Measurements from ENCODE around the gene UNC5C. TPM values are rescaled to one million over a fixed set of nuclear protein-coding genes. Genes with fewer than 3 reads are reported as not detected.

UNC5C gene
- total RNA-seq, 1 donor from 2014 or later = 12.0 TPM

DNA sequence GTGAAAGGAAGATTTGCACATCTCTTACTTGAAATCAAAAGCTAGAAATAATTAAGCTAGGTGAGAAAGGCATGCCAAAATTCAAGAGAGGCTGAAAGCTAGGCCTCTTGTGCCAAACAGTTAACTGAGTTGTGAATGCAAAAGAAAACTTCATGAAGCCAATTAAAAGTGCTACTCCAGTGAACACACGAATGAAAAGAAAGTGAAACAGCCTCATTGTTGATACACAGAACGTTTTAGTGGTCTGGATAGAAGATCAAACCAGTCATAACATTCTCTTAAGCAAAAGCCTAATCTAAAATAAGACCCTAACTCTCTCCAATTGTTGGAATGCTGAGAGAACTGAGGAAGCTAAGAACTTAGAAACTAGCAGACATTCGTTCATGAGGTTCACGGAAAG, 122.3 kb downstream of the UNC5C start:
- Histone ChIP-seq H3K4me3 (no peak overlapping the region), H3K9me3 (no peaks in the 10 kb centered on the region), H3K27ac (no peak overlapping the region), H3K36me3 (no peaks in the 10 kb centered on the region), H3K27me3 (no peaks in the 10 kb centered on the region), H3K4me1 (no peaks in the 10 kb centered on the region)
- no peak for DNase-seq (ENCODE audit: extremely low spot score in 2 of 2)
- TF ChIP-seq POLR2AphosphoS5 (IDR thresholded peaks at IDR 0.05; ENCODE audit: insufficient read depth in 1 of 2, low read depth in 1 of 2) (no peak), POLR2A (IDR thresholded peaks at IDR 0.05) (no peak)
- TF ChIP-seq, protein P1, sequence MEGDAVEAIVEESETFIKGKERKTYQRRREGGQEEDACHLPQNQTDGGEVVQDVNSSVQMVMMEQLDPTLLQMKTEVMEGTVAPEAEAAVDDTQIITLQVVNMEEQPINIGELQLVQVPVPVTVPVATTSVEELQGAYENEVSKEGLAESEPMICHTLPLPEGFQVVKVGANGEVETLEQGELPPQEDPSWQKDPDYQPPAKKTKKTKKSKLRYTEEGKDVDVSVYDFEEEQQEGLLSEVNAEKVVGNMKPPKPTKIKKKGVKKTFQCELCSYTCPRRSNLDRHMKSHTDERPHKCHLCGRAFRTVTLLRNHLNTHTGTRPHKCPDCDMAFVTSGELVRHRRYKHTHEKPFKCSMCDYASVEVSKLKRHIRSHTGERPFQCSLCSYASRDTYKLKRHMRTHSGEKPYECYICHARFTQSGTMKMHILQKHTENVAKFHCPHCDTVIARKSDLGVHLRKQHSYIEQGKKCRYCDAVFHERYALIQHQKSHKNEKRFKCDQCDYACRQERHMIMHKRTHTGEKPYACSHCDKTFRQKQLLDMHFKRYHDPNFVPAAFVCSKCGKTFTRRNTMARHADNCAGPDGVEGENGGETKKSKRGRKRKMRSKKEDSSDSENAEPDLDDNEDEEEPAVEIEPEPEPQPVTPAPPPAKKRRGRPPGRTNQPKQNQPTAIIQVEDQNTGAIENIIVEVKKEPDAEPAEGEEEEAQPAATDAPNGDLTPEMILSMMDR (IDR thresholded peaks at IDR 0.05) = no peak
- intact Hi-C loops (cut with DNase I) = no loop called here

DNA sequence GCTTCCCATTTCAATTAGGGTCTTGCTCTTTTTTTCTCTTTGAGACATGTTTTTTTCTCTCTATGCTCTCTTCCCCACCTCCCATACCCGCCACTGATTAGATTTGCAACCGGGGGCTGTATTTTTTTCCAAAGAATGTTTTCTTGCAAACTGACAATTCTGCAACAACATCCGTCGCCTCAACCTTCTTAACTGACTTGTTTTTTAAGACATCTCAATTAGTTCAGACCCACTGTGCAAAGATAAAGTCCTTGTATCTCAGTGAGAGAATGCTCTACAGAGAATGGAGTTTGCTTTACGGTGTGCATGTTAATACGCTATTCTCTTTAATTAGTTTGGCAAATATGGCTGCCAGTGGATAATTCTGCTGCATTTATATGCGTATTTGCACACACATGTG, 126.3 kb downstream of the UNC5C start:
- Histone ChIP-seq H3K27me3 (no peaks in the 10 kb centered on the region), H3K27ac (no peak overlapping the region), H3K4me3 (no peak overlapping the region), H3K36me3 (no peaks in the 10 kb centered on the region), H3K4me1 (no peaks in the 10 kb centered on the region), H3K9me3 (no peaks in the 10 kb centered on the region)
- intact Hi-C loops (cut with DNase I) = no loop called here
- DNase-seq (ENCODE audit: extremely low spot score in 2 of 2) = no peak
- TF ChIP-seq POLR2A (IDR thresholded peaks at IDR 0.05) (no peak), POLR2AphosphoS5 (IDR thresholded peaks at IDR 0.05; ENCODE audit: insufficient read depth in 1 of 2, low read depth in 1 of 2) (no peak)
- TF ChIP-seq, protein P1 (IDR thresholded peaks at IDR 0.05) = no peak

DNA sequence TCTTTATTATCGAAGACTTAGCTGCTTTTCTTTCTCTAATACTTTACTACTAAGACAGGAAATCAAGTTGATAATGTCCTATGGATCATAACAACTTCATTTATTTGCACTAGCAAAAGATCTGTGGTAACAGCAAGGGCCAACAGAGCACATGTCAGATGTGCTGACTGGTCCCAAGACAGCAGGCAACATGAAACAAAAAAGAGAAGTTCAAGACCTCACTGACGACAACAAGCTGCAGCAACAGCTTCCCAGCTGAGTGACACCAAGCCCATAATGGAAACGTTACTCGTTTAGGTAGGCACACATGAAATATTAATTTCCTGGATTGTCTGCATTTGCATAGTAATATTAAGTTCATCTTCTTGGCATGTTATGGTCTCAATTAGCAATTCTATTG, 126.9 kb downstream of the UNC5C start:
- TF ChIP-seq, protein P1 (IDR thresholded peaks at IDR 0.05) = no peak
- TF ChIP-seq POLR2A (IDR thresholded peaks at IDR 0.05) (no peak), POLR2AphosphoS5 (IDR thresholded peaks at IDR 0.05; ENCODE audit: insufficient read depth in 1 of 2, low read depth in 1 of 2) (no peak)
- no peak for DNase-seq (ENCODE audit: extremely low spot score in 2 of 2)
- H3K27me3 ChIP-seq = no peaks in the 10 kb centered on the region
- H3K4me3 ChIP-seq = no peak overlapping the region
- no peak overlapping the region for H3K27ac ChIP-seq
- no peaks in the 10 kb centered on the region for H3K36me3 ChIP-seq
- no peaks in the 10 kb centered on the region for H3K9me3 ChIP-seq
- H3K4me1 ChIP-seq = no peaks in the 10 kb centered on the region
- intact Hi-C loops (cut with DNase I) = no loop called here

DNA sequence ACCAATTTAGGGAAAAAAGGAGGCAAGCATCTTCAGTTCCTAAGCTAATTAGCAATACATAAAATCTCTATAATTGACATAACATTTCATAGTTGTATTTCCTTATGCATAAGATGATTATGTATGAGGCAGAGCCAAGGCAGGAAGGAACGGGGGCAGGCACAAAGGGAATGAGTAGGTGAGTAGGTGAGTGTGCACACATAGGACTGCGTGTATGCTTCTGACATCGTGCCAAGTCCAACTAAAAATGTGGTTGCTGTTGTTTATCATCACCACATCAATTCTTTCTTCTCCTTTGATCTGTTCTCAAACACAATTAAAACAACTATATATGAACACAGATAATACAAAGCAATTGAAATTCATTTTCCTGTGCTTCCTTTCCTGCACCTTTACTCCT, 131.2 kb downstream of the UNC5C start:
- TF ChIP-seq, protein P1 (IDR thresholded peaks at IDR 0.05) = no peak
- TF ChIP-seq POLR2AphosphoS5 (IDR thresholded peaks at IDR 0.05; ENCODE audit: insufficient read depth in 1 of 2, low read depth in 1 of 2) (no peak), POLR2A (IDR thresholded peaks at IDR 0.05) (no peak)
- intact Hi-C loops (cut with DNase I) = no loop called here
- H3K4me1 ChIP-seq = no peaks in the 10 kb centered on the region
- no peaks in the 10 kb centered on the region for H3K36me3 ChIP-seq
- H3K4me3 ChIP-seq = no peak overlapping the region
- H3K27me3 ChIP-seq = no peaks in the 10 kb centered on the region
- DNase-seq (ENCODE audit: extremely low spot score in 2 of 2) = no peak
- H3K27ac ChIP-seq = no peak overlapping the region
- no peaks in the 10 kb centered on the region for H3K9me3 ChIP-seq

DNA sequence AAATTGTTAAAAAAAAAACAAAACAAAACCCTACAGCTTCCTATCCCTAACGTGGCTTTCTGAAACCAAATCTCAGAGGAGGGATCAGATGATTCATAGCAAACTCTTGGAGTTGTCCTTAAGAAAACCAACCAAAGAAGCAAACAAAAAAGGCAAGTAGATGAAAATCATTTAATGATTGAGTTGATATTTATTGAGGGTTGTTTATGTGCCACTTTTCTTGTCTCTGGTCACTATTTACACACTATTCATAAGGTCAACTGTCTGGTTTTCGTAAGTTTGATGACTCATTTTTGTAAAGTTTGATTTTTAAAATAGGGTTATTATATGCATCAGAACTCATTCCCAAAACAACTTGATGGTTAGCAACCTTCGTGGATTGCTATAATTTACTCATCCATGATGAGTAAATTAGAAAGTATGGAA, 133.4 kb downstream of the UNC5C start:
- Histone ChIP-seq H3K4me1 (no peaks in the 10 kb centered on the region), H3K36me3 (no peaks in the 10 kb centered on the region), H3K9me3 (no peaks in the 10 kb centered on the region), H3K27ac (no peak overlapping the region), H3K4me3 (no peak overlapping the region), H3K27me3 (no peaks in the 10 kb centered on the region)
- TF ChIP-seq, protein P1 (IDR thresholded peaks at IDR 0.05) = no peak
- TF ChIP-seq POLR2A (IDR thresholded peaks at IDR 0.05) = no peak
- TF ChIP-seq POLR2AphosphoS5 (IDR thresholded peaks at IDR 0.05; ENCODE audit: insufficient read depth in 1 of 2, low read depth in 1 of 2) = no peak
- DNase-seq (ENCODE audit: extremely low spot score in 2 of 2) = no peak
- intact Hi-C loops (cut with DNase I) = no loop called here

Measured in vagina (tissue), 2 donors.